Stimulated activated CD4-positive, alpha-beta T cell treated with anti-CD3 and anti-CD28 coated beads, Interleukin-12 subunit alpha, Interleukin-12 subunit beta, amount 100 ng/mL, for 48 hours (primary cell): ENCODE results near the gene PTPRN2.

Experiments used
- DNase-seq, 3 donors: peaks; one replicate each; pipeline ENCODE4 v3.0.0-alpha.2; 2020; ENCODE audit warnings: low read depth in 2 of 3, low spot score in 1 of 3

The PTPRN2 gene

GRCh38 chr7:158328376-158329013, 259.1 kb downstream of the PTPRN2 start:
- no peak for DNase-seq

- DNase-seq = no peak
These were observed 259.9 kb downstream of the PTPRN2 start for GRCh38 chr7:158327571-158328180.

- no peak for DNase-seq
These were observed 260.6 kb downstream of the PTPRN2 start for GRCh38 chr7:158327012-158327411.

GRCh38 chr7:158325530-158326381, 261.9 kb downstream of the PTPRN2 start:
- DNase-seq = no peak

GRCh38 chr7:158324397-158325360, 262.9 kb downstream of the PTPRN2 start:
- no peak for DNase-seq

GRCh38 chr7:158323741-158324396, 263.8 kb downstream of the PTPRN2 start:
- DNase-seq = no peak

- DNase-seq = no peak
These were observed 264.8 kb downstream of the PTPRN2 start for GRCh38 chr7:158322616-158323530.

- no peak for DNase-seq
These were observed 265.5 kb downstream of the PTPRN2 start for GRCh38 chr7:158321936-158322615.

- DNase-seq = no peak
These were observed 266.4 kb downstream of the PTPRN2 start for GRCh38 chr7:158321056-158321700.

- DNase-seq = no peak
These were observed 267.3 kb downstream of the PTPRN2 start for GRCh38 chr7:158320328-158320727.

- no peak for DNase-seq
These were observed 269.1 kb downstream of the PTPRN2 start for GRCh38 chr7:158318511-158318913.

- DNase-seq = no peak
These were observed 270.1 kb downstream of the PTPRN2 start for GRCh38 chr7:158317238-158318205.

- no peak for DNase-seq
These were observed 271.1 kb downstream of the PTPRN2 start for GRCh38 chr7:158316466-158317031.

GRCh38 chr7:158315881-158316280, 271.7 kb downstream of the PTPRN2 start:
- no peak for DNase-seq

- DNase-seq = no peak
These were observed 272.3 kb downstream of the PTPRN2 start for GRCh38 chr7:158315326-158315725.

GRCh38 chr7:158314394-158314793, 273.2 kb downstream of the PTPRN2 start:
- DNase-seq = no peak

GRCh38 chr7:158313931-158314330, 273.7 kb downstream of the PTPRN2 start:
- DNase-seq = no peak
